MG63 (cell line): ENCODE data around the gene SMAD4. TPM values are rescaled to one million over a fixed set of nuclear protein-coding genes. Genes with fewer than 3 reads are reported as not detected.
"Not testable (repeated sequence)": the region's sequence is repeated elsewhere in the genome, so short reads cannot be mapped to it uniquely, and the experiment has no call there.

Source experiments
- DNase-seq: peaks from one replicate; pipeline ENCODE4 v3.0.0-alpha.2; 2020
- H3K27me3 ChIP-seq: fragments of 250-450 bp; sonication (Bioruptor Pico); 2 replicates; pipeline ENCODE4 v1.5.1; 2020; ENCODE audit warnings: mild to moderate bottlenecking, moderate library complexity
- H3K36me3 ChIP-seq: fragments of 250-450 bp; sonication (Bioruptor Pico); 2 replicates; pipeline ENCODE4 v1.5.1; 2020; ENCODE audit warnings: mild to moderate bottlenecking, moderate library complexity
- H3K4me3 ChIP-seq: fragments of 250-450 bp; sonication (Bioruptor Pico); 2 replicates; pipeline ENCODE4 v1.5.1; 2020; ENCODE audit warnings: mild to moderate bottlenecking, moderate library complexity
- H3K9me3 ChIP-seq: fragments of 250-450 bp; sonication (Bioruptor Pico); 2 replicates; pipeline ENCODE4 v1.5.1; 2020; ENCODE audit warnings: mild to moderate bottlenecking, moderate library complexity
- total RNA-seq: library from RNA; depleted of rRNA; stranded (reverse); fragments of >200 nt; shearing (Covaris generic); gene quantifications from 2 replicates; pipeline ENCODE4 v1.2.3, GENCODE V29; 2014; ENCODE audit warnings: low replicate concordance; rRNA removed

Gene SMAD4
- 58.6 and 106 TPM in 2 replicates for total RNA-seq

DNA sequence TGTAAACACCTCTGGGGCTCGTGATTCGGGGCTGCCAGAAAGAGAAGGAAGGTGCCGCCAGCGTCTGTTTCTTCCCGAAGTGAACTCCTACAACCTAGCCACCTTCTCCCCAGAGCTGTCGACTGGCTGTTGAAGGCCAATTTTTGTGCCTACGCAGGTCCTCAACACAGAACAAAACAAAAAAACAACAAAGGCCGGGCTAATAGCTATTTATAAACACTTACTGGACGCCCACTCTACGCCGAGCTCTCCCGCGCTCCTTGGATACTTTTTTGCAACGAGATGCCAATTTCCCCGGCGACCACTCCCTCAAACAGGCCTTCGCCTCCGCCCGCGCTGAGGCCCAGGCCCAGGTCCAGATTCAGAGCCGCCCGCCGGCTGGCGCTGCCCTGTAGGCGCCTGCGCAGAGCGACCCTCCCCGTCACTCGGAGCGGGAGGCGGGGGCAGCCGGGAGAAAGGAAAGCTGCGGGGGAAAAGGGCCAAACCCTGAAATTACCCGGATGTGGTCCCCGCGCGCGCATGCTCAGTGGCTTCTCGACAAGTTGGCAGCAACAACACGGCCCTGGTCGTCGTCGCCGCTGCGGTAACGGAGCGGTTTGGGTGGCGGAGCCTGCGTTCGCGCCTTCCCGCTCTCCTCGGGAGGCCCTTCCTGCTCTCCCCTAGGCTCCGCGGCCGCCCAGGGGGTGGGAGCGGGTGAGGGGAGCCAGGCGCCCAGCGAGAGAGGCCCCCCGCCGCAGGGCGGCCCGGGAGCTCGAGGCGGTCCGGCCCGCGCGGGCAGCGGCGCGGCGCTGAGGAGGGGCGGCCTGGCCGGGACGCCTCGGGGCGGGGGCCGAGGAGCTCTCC is at the start of gene SMAD4:
TSS of gene SMAD4 (plus strand) at position 520 of the 843 bp plus-strand sequence. CDS start 16,834 bp downstream, outside the sequence.
- no peaks in the 10 kb centered on the region for H3K9me3 ChIP-seq
- H3K36me3 ChIP-seq: peaks cover 25% of the 10 kb centered on the region
- H3K4me3 ChIP-seq: peak within 1 kb of the TSS; percentile 61
- H3K27me3 ChIP-seq: no peaks in the 10 kb centered on the region
- DNase-seq: peak; percentile 93

DNA sequence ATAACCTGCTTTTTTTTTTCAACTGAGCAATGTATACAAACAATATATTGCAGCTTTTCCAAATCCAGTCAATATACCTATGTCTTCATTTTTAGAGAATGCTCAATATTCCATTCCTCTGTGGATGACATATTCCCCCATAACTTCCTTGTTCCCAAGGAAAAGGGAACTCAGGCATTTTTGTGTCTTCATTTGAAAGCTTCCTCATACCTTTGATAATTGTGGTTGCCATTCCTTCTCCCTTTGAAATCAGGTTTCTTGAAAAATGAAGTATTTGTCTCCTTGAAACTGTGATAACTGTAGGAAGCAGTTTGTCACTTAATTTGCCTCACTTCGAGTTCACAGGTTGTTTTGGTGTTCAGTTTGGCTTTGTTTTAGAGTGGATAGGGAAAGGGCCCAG is 48.6 kb upstream of the SMAD4 start:
- no peak for DNase-seq
- no peak overlapping the region for H3K4me3 ChIP-seq
- H3K9me3 ChIP-seq: peaks cover 3% of the 10 kb centered on the region; the same call in 1 of the 2 replicates
- H3K27me3 ChIP-seq: no peaks in the 10 kb centered on the region
- peaks cover 23% of the 10 kb centered on the region for H3K36me3 ChIP-seq

- no peak for DNase-seq
- Histone ChIP-seq H3K36me3 (peaks cover 14% of the 10 kb centered on the region), H3K9me3 (peaks cover 1% of the 10 kb centered on the region; the same call in 1 of the 2 replicates), H3K4me3 (no peak overlapping the region), H3K27me3 (no peaks in the 10 kb centered on the region)
Observed at GRCh38 chr18:50982086-50982801, 47.8 kb upstream of the SMAD4 start.

DNA sequence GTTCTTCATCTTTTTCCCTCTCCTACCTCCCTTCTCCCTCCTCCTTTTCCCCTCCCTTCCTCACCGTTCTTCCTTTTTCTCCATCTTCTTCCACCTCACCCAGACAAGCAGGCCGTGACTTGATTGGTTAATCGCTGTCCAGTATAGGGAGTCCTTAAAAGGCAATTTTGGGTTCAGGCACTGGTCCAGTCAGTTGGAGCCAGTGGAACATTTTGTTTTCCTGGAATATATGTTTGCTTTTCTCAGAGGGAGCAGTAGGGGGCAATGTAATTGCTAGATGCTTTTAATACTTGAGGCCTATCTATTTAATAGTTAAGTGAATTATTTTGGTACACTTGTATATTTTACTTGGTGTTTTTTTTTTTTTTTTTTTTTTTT is 47.2 kb upstream of the SMAD4 start:
- Histone ChIP-seq H3K27me3 (no peaks in the 10 kb centered on the region), H3K9me3 (no peaks in the 10 kb centered on the region), H3K36me3 (peaks cover 9% of the 10 kb centered on the region), H3K4me3 (no peak overlapping the region)
- DNase-seq: no peak

- no peak overlapping the region for H3K4me3 ChIP-seq
- no peaks in the 10 kb centered on the region for H3K27me3 ChIP-seq
- peaks cover 4% of the 10 kb centered on the region for H3K36me3 ChIP-seq
- DNase-seq: peak; percentile 34
- H3K9me3 ChIP-seq: no peaks in the 10 kb centered on the region
Observed at GRCh38 chr18:50986360-50987087, 43.5 kb upstream of the SMAD4 start.

- Histone ChIP-seq H3K9me3 (no peaks in the 10 kb centered on the region), H3K36me3 (peaks cover 4% of the 10 kb centered on the region), H3K27me3 (no peaks in the 10 kb centered on the region), H3K4me3 (no peak overlapping the region)
- DNase-seq: no peak
Observed at GRCh38 chr18:50987261-50987660, 42.8 kb upstream of the SMAD4 start.

DNA sequence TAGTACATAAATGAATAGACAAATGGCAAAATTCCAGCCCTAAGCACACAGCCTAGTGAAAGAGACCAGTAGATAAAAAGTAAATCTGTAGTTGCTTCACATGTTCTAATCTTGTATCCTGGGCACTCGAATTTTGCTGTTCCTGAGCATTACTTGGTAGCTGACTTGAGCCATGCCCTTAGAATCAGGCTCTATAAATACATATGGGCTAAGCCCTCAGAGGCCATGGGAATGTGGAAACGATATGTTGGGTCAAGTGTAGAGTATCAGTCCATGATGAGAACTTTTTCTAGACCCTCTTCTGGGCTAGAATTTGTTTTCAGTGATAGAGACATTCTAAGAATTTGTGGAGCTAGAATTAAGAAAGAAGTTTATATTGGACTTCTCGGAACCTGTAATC is 40.3 kb upstream of the SMAD4 start:
- no peaks in the 10 kb centered on the region for H3K9me3 ChIP-seq
- no peak for DNase-seq
- peaks cover 4% of the 10 kb centered on the region; the same call in 1 of the 2 replicates for H3K36me3 ChIP-seq
- no peak overlapping the region for H3K4me3 ChIP-seq
- no peaks in the 10 kb centered on the region for H3K27me3 ChIP-seq

DNA sequence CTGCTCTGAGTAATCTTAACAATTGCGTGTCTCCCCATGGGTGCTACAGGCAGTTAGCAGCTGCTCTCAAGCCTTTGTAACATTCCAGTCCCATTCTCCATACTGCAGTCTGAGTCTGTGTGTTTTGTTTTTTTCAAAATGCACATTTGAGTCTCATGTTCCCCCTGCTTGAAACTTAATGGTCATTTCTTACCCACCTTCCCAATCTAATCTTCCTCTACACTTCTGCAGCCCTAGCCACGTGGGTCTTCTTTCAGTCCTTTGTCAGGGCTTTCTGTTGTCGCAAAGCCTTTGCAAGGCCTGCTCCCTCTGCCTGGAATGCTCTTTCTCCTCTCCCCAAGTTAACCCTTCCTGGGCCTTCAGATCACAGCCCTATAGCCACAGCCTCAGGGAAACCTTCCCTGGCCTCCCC is 37.7 kb upstream of the SMAD4 start:
- Histone ChIP-seq H3K9me3 (no peaks in the 10 kb centered on the region), H3K4me3 (no peak overlapping the region), H3K36me3 (peaks cover 4% of the 10 kb centered on the region; the same call in 1 of the 2 replicates), H3K27me3 (no peaks in the 10 kb centered on the region)
- DNase-seq: no peak

DNA sequence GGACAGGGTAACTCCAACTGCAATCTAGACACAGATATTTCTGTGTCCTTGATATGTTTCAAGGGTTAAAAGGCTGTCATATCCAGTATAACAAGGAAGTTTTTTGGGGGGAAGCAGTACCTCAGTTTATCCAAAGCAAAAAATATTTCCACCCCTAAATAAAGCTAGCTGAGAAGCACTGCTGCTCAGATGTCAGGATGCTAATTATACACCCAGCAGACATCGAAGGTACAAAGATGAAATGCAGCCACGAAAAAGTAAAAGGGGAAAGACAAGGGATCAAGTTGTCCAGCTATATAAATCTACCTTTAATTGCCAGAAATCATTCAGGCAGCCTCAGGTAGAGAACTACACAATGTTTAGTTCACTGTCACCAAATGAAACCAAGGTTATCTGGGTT is 36.0 kb upstream of the SMAD4 start:
- H3K27me3 ChIP-seq: no peaks in the 10 kb centered on the region
- no peak for DNase-seq
- no peaks in the 10 kb centered on the region for H3K9me3 ChIP-seq
- H3K4me3 ChIP-seq: no peak overlapping the region
- H3K36me3 ChIP-seq: no peaks in the 10 kb centered on the region

GRCh38 chr18:51003174-51003573 is 26.8 kb upstream of the SMAD4 start:
- not testable (repeated sequence) for H3K36me3 ChIP-seq, H3K9me3 ChIP-seq, H3K4me3 ChIP-seq, DNase-seq, H3K27me3 ChIP-seq

DNA sequence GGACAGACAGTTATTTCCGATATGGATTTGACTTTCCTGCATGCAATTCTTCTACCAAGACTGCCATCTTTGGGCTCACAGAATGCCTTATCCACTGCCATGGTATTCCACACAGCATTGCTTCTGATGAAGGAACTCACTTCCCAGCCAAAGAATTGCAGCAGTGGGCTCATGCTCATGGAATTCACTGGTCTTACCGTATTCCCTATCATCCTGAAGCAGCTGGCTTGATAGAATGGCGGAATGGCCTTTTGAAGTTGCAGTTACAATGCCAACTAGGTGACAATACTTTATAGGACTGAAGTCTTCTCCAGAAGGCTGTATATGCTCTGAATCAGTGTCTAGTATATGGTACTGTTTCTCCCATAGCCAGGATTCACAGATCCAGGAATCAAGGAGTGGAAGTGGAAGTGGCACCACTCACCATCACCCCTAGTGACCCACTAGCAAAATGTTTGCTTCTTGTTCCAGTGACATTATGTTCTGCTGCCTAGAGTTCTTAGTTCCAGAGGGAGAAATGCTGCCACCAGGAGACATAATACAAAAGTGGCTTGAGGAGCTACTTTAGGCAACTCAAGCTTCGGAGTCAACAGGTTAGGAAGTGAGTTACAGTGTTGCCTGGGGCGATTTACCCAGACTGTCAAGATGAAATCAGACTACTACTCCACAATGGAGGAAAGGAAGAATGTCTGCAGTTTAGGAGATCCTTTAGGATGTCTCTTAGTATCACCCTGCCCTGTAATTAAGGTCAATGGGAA is 23.8 kb upstream of the SMAD4 start:
- Histone ChIP-seq H3K9me3 (no peaks in the 10 kb centered on the region), H3K4me3 (no peak overlapping the region), H3K36me3 (no peaks in the 10 kb centered on the region), H3K27me3 (no peaks in the 10 kb centered on the region)
- no peak for DNase-seq

DNA sequence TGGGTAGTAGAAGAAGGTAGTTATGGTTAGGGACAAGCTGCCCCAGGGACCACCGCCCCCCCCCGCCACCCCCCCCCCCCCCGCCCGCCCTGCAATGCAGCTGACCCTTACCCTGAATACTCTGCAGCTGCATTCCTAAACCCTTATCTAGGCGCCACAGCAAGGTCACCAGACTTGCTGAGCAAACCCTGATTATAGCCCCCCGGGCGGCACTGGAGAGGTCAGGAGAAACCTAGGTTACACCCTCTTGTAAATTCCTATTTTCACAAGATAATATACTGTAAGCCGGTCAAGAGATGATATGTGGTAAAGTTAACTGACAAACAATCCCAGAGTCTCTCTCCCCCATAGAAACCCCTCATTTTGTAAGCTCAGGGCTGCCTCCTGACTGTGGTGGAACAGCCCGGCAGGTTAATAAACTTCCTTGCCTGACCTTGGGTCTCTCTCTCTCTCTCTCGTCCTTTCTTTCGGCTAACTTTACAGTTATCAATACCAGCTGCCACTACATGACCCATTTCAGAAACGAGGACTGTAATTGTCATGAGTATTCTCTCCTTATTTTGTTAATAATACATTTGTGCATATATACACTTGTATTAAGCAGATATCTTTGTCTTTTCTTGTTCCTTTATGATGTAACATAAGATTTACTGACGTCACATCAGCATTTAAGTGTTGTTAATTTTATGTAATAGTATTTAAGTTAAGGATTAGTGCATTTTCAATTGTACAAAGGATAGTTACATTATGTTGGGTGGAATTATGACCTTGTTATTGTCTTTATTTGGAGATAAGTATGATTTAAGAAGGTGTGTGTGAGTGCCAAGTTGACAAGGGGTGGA is 22.8 kb upstream of the SMAD4 start:
- H3K9me3 ChIP-seq: no peaks in the 10 kb centered on the region
- no peak overlapping the region for H3K4me3 ChIP-seq
- no peak for DNase-seq
- no peaks in the 10 kb centered on the region for H3K36me3 ChIP-seq
- H3K27me3 ChIP-seq: no peaks in the 10 kb centered on the region

DNA sequence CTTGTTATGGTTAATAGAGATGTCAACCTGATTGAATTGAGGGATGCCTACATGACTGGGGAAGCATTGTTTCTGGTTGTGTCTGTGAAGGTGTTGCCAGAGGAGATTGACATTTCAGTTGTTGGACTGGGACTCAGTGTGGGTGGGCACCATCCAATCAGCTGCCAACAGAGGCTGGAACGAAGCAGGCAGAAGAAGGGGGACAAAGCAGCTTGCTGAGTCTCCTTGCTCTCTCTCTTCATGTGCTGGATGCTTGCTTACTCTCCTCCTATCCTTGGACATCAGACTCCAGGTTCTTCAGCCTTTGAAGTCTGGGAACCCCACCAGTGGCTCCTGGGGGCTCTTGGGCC is 22.2 kb upstream of the SMAD4 start:
- Histone ChIP-seq H3K27me3 (no peaks in the 10 kb centered on the region), H3K4me3 (no peak overlapping the region), H3K9me3 (no peaks in the 10 kb centered on the region), H3K36me3 (no peaks in the 10 kb centered on the region)
- no peak for DNase-seq

- Histone ChIP-seq H3K27me3 (no peaks in the 10 kb centered on the region), H3K9me3 (no peaks in the 10 kb centered on the region), H3K4me3 (no peak overlapping the region), H3K36me3 (no peaks in the 10 kb centered on the region)
- peak; percentile 44 for DNase-seq
Observed at GRCh38 chr18:51009072-51009471, 20.9 kb upstream of the SMAD4 start.

GRCh38 chr18:51010218-51010617 is 19.8 kb upstream of the SMAD4 start:
- no peaks in the 10 kb centered on the region for H3K36me3 ChIP-seq
- DNase-seq: peak; percentile 5
- H3K27me3 ChIP-seq: no peaks in the 10 kb centered on the region
- no peaks in the 10 kb centered on the region for H3K9me3 ChIP-seq
- no peak overlapping the region for H3K4me3 ChIP-seq

DNA sequence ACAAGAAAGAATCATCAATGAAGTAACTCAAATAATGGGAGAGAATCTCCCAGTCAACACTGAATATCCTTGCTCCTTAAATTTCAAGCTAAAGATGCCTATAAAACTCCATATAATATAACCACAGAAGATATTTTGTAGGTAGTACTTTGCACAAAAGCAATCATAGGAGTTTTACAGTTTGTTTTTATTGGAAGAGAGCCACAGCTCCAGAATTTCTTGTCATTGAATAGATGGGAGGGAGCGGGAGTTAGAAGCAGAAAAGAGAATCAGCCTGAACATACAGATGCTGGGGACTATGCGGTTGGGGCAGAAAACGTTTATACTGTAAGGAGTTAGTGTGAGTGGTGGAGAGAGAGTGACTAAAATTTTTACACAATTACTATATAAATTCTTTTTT is 18.3 kb upstream of the SMAD4 start:
- Histone ChIP-seq H3K9me3 (no peaks in the 10 kb centered on the region), H3K4me3 (no peak overlapping the region), H3K27me3 (no peaks in the 10 kb centered on the region), H3K36me3 (no peaks in the 10 kb centered on the region)
- no peak for DNase-seq
